DMS 273 treated with DMSO at 0.1 percent for 48 hours (cell line): ENCODE measurements around the gene CTDSP1.

Experiments
- DNase-seq: peaks from one replicate; lab custom pipeline; 2025; lab: John Stamatoyannopoulos, UW

The CTDSP1 gene

GRCh38 chr2:218399391-218400166 lies at the start of gene CTDSP1:
CTDSP1 (plus strand) TSS chr2:218399868; CDS start chr2:218400091, 223 bp downstream.
- peak; percentile 77 for DNase-seq

DNA sequence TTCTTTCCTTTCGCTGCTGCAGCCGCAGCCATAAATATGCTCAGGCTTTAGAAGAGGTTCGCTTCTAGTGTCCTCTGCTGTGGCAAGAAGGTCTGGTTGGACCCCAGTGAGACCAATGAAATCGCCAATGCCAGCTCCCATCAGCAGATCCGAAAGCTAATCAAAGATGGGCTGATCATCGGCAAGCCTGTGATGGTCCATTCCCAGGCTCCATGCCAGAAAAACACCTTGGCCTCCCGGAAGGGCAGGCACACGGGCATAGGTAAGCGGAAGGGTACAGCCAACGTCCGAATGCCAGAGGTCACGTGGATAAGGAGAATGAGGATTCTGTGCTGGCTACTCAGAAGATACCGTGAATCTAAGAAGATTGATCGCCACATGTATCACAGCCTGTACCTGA lies 45.6 kb upstream of the CTDSP1 start:
- DNase-seq: no peak

GRCh38 chr2:218354850-218355443 lies 44.7 kb upstream of the CTDSP1 start:
- no peak for DNase-seq

DNA sequence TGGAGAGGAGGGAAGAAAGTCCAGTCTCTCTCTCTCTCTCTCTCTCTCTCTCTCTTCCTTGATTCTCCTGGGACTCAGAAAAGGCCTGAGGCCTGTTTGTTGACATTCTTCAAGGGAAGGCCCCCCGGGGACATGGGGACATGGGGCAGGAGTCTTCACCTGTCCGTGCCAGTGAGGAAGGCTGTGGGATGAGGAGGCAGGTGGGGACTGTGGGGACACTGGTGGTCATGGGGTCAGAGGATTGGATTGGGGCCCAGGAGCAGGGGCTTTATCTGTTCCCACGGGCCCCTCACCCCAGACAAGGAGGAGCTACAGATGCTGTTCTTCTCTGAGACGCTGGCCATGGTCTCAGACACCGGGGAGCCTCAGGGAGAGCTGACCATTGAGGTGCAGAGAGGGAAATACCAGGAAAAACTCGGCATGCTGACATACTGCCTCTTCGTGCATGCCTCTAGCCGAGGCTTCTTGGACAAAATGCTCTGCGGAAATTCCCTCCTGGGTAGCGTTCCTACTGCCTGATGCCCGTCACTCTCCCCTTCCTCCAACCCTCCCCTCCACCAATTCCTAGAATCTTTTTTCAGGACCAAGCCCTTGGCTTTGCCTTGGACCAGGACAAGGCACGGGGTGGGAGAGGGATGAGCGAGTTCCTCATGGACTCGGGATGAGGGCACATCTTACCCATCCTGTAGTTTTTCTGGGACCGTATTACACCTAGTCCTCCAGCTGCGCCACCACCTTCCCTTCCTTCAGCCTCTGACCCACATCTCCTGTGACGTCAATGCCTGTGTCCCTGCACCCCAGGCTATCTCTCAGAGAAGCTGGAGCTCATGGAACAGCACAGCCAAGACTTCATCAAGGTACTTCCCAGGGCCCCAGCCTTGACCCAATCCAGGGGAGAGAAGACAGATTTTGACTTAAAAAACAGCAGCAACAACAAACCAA lies 42.2 kb upstream of the CTDSP1 start:
- DNase-seq: no peak

DNA sequence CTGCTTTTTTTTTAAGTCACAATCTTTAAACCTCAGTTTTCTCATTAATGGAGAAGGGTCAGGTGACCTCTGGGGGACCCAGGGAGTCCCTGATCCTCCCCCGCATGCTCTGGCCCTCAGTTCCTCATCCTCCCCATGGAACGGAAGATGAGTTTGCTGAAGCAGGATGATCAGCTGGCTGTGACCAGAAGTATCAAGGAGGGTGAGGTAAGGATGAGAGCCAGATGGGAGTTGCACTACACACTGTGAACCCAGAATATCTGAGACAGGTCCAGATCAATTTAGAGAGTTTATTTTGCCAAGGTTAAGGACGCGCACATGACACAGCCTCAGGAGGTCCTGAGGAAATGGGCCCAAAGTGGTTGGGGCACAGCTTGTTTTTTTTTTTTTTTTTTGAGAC lies 39.2 kb upstream of the CTDSP1 start:
- no peak for DNase-seq

- DNase-seq: no peak
Measured at GRCh38 chr2:218362606-218363005, 37.1 kb upstream of the CTDSP1 start.

- DNase-seq: no peak
Measured at GRCh38 chr2:218363736-218364135, 35.9 kb upstream of the CTDSP1 start.

DNA sequence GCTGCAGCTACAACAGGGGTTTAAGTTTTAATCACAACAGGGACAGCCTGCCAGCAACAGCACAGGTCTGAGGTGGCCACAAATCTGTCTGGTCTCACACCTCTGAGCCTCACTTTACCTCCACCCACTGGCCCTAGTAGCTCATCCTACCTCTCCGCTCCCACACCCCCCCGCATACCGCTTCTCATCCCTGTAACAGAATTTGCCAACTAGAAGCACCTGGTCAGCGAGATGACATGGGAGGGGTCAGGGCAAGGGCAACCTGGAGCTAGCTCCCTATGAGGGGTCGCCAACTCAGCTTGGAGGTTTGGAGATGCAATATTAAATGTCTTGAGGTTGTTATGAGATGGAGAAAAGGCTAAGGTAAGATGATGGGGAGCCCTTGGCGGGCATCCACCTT lies 35.5 kb upstream of the CTDSP1 start:
- no peak for DNase-seq

DNA sequence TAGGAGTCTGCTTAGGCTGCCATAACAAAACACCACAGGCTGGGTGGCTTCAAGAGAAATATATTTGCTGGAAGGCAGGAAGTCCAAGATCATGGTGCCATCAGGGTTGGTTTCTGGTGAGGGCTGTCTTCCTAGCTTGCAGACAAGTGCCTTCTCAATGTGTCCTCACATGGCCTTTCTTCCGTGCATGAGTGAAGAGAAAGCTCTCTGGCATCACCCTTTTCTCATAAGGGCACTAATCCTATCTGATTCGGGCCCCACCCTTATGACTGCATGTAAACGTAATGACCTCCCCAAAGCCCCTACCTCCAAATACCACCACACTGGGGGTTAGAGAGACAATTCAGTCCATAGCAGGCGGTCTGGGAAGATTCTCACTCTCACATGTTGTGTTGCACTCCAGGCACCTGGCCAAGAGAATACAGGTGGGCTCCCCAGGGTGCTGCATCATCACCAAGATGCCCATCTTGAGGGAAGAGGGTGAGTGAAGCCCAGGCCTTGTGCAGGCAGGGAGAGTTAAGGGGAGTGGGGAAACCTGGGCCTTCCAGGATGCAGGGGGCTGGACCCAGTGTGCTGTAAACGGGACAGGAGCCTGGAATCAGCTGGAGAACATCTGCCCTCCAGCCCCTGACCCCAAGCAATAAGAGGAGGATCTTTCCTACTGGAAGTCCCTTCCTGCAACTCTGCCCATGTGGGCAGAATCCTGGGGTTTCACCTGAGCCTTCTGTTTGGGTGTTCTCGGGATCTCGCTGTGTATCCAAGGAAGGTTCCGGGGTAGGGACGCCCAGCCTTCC lies 32.9 kb upstream of the CTDSP1 start:
- no peak for DNase-seq

GRCh38 chr2:218367415-218368149 lies 32.1 kb upstream of the CTDSP1 start:
- no peak for DNase-seq

- no peak for DNase-seq
Measured at GRCh38 chr2:218368150-218368528, 31.5 kb upstream of the CTDSP1 start.

- DNase-seq: no peak
Measured at GRCh38 chr2:218368621-218369153, 31.0 kb upstream of the CTDSP1 start.

DNA sequence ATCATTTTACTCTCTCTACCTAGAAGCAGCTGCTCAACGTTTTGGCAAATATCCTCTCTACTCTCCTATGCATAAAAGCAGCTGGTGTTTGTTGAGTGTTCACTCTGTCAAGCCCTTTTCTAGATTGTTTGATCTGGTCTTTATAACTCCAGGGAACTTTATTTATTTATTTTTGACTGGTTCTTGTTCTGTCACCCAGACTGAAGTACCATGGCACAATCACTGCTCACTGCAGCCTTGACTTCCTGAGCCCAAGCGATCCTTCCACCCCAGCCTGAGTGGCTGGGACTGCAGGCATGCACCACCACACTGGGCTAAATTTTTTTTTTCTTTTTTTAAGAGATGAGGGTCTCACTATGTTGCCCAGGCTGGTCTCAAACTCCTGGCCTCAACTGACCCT lies 30.3 kb upstream of the CTDSP1 start:
- no peak for DNase-seq

GRCh38 chr2:218370410-218371063 lies 29.1 kb upstream of the CTDSP1 start:
- no peak for DNase-seq

GRCh38 chr2:218371983-218372350 lies 27.7 kb upstream of the CTDSP1 start:
- DNase-seq: no peak

DNA sequence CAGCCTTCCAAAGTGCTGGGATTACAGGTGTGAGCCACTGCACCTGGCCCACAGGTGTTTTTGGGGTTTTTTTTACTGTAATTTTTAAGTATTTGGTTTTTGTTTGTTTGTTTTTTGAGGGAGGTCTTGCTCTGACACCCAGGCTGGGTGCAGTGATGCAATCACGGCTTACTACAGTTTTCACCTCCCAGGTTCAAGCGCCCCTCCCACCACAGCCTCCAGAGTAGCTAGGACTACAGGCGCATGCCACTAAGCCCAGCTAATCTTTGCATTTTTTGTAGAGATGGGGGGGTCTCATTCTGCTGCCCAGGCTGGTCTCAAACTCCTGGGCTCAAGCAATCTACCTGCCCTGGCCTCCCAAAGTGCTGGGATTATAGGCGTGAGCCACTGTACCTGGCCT lies 24.9 kb upstream of the CTDSP1 start:
- DNase-seq: no peak

GRCh38 chr2:218375212-218375611 lies 24.5 kb upstream of the CTDSP1 start:
- DNase-seq: no peak

DNA sequence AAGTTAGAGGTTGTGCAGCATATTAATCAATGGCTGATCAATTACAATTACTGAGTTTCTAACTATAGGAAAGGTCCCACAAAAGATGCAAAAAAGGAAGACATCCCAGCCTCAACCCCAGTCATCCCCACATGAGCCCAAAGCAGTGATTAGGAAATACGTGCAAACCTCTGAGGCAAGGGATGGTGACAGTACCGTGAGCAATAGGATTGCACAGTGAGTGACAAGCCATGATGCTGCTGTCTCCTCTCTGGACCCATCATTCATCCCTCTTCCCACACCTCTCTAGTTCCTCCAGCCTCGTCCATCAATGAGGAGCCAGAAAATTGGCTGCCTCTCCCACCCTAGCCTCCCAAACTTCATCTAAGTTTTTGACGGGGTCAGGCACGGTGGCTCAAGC lies 21.6 kb upstream of the CTDSP1 start:
- DNase-seq: no peak

DNA sequence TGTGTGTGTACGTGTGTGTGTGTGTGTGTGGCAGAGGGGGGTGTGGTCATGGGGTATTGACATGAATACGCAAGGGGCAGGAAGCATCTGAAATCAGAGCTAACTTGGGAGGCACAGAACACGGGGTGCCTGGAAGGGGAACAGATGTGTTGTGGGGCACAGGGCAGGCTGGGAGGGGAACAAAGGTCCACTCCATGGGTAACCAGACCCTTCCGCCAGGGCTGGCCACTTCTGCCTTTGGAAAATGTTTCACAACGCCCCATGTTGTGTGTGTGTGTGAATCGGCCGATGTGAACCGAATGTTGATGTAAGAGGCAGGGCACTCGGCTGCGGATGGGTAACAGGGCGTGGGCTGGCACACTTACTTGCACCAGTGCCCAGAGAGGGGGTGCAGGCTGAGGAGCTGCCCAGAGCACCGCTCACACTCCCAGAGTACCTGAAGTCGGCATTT lies 17.7 kb upstream of the CTDSP1 start, which contains the start of gene SLC11A1:
Gene SLC11A1, plus strand, starts transcription at position 358 of the 451 bp plus-strand sequence. CDS start 96 bp downstream, outside the sequence.
- no peak for DNase-seq

DNA sequence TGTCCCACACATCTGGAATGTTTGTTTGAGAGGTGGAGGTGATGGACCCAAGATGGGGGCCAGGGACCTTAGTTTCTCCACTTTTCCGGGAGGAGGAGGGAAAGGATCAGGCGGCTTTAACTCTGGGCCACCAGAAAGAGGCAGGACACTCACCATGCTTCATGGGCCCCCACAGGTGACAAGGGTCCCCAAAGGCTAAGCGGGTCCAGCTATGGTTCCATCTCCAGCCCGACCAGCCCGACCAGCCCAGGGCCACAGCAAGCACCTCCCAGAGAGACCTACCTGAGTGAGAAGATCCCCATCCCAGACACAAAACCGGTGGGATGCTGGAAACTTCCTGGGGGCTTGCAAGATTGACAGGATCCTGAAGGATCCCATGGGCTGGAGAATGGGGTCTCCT lies 16.9 kb upstream of the CTDSP1 start:
- DNase-seq: no peak
